CD4-positive, CD25-positive, alpha-beta regulatory T cell (primary cell): ENCODE results near the gene CABYR. TPM values are rescaled to one million over a fixed set of nuclear protein-coding genes. Genes with fewer than 3 reads are reported as not detected.

Source experiments
- ATAC-seq, 2 donors: fragments of 150-1000 bp; cut with Tn5 transposase; one replicate each; pipeline ENCODE4 v1.10.0; 2021; ENCODE audit warnings: low read depth in 2 of 2, moderate number of reproducible peaks in 2 of 2, moderate library complexity in 1 of 2
- DNase-seq, 3 donors: peaks; one replicate each; pipeline versions ENCODE4 v3.0.0 to v3.0.0-alpha.2; 2012 to 2022; ENCODE audit warnings: mixed read lengths in 1 of 3
- H3K27ac ChIP-seq: one replicate; pipeline ENCODE4 v1.7.0; 2013; ENCODE audit warnings: mild to moderate bottlenecking, low read length; ENCODE audit not compliant: insufficient read depth, poor library complexity, severe bottlenecking
- H3K27me3 ChIP-seq: one replicate; pipeline ENCODE4 v1.7.0; 2013; ENCODE audit warnings: low read length; ENCODE audit not compliant: control insufficient read depth, insufficient read depth
- H3K36me3 ChIP-seq: one replicate; pipeline ENCODE4 v1.7.0; 2013; ENCODE audit warnings: mild to moderate bottlenecking, low read length, moderate library complexity; ENCODE audit not compliant: control insufficient read depth, insufficient read depth
- H3K4me1 ChIP-seq: 2 replicates; pipeline ENCODE4 v1.7.0; 2013; ENCODE audit warnings: mild to moderate bottlenecking, low read length; ENCODE audit not compliant: insufficient read depth, control insufficient read depth, poor library complexity, severe bottlenecking
- H3K4me3 ChIP-seq: one replicate; pipeline ENCODE4 v1.7.0; 2013; ENCODE audit warnings: low read depth, mild to moderate bottlenecking, low read length, moderate library complexity
- H3K9me3 ChIP-seq, 2 experiments: 1 replicate in 1 of 2; 2 replicates in 1 of 2; pipeline ENCODE4 v1.7.0; 2013; ENCODE audit warnings: low read length in 2 of 2, mild to moderate bottlenecking in 1 of 2, moderate library complexity in 1 of 2; ENCODE audit not compliant: control insufficient read depth in 2 of 2
- H3K27ac Mint-ChIP-seq, 3 donors: one replicate each; pipeline ENCODE4 v1.8.0; 2020 to 2022; ENCODE audit warnings: mild to moderate bottlenecking in 3 of 3, mixed read lengths in 3 of 3, moderate library complexity in 2 of 3
- H3K27me3 Mint-ChIP-seq: one replicate; pipeline ENCODE4 v1.8.0; 2022; ENCODE audit warnings: mild to moderate bottlenecking, mixed read lengths
- H3K36me3 Mint-ChIP-seq: one replicate; pipeline ENCODE4 v1.8.0; 2020; ENCODE audit warnings: mixed read lengths
- H3K4me1 Mint-ChIP-seq, 4 donors: one replicate each; pipeline ENCODE4 v1.8.0; 2020 to 2022; ENCODE audit warnings: mixed read lengths in 4 of 4, mild to moderate bottlenecking in 1 of 4
- H3K4me3 Mint-ChIP-seq, 4 donors: one replicate each; pipeline ENCODE4 v1.8.0; 2020 to 2022; ENCODE audit warnings: mild to moderate bottlenecking in 4 of 4, mixed read lengths in 4 of 4, moderate library complexity in 3 of 4
- H3K9me3 Mint-ChIP-seq, 7 donors: one replicate each; pipeline ENCODE4 v1.8.0; 2020 to 2022; ENCODE audit warnings: mixed read lengths in 7 of 7, mild to moderate bottlenecking in 3 of 7, moderate library complexity in 2 of 7
- polyA plus RNA-seq, 4 donors: library from polyadenylated mRNA; unstranded; fragments of 300-500 nt; fragmentation: Illumina TruSeq; gene quantifications; one replicate each; pipeline ENCODE4 v1.2.3, GENCODE V29; 2021
- total RNA-seq: library from RNA; stranded (reverse); gene quantifications from one replicate; pipeline ENCODE4 v1.2.3, GENCODE V29; 2022

The CABYR gene
- total and polyA plus RNA-seq, 5 donors from 2014 or later = 0.19 to 1.2 (median 0.56) TPM; not detected in 2

DNA sequence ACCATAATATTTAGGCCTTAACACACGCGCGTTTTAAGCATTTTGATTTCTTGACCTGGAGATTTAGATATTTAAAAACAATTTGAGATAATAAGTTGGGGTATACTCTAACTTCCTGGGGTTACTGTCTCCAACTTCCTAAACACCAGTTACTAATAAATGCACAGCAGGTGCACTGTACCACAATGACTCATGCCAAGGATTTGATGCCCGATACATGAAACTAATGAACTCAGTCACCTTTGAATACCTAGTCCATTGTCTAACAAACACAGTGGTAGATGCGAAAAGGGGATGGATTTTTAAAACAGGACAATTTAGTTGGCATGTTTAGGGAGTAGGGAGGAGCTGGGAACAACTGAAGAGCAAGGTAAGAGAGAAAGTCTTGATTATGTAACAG is 21.2 kb downstream of the CABYR start:
- Histone ChIP-seq H3K27me3 (no peaks in the 10 kb centered on the region), H3K4me1 (no peaks in the 10 kb centered on the region), H3K27ac (no peak overlapping the region), H3K36me3 (no peaks in the 10 kb centered on the region), H3K4me3 (no peak overlapping the region), H3K9me3 (no peaks in the 10 kb centered on the region)
- DNase-seq = no peak
- Mint-ChIP-seq H3K36me3 (no peaks in the 10 kb centered on the region), H3K4me3 (no peak overlapping the region), H3K27me3 (no peaks in the 10 kb centered on the region), H3K4me1 (no peaks in the 10 kb centered on the region), H3K9me3 (no peaks in the 10 kb centered on the region), H3K27ac (peak overlapping the region in 1 of 3 donors; percentile 40)
- no peak for ATAC-seq

DNA sequence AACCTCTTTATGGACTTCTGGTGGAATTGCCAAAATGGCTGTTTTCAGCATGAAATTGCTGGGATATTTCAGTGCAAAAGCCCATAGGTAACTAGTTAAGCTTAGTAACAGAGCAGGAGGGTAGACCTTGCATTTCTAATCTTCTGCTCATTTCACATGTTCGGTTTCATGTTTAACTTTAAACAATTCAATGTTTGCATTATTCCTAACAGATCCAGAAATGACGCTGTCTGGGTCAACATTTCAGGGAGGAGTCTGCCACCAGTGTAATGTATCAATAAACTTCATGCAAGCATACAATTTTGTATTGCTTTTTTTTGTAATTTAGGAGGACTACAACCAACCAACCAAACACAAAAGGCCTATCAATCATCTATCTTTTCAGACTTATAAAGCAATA is 22.4 kb downstream of the CABYR start:
- Mint-ChIP-seq H3K9me3 (no peaks in the 10 kb centered on the region), H3K4me1 (no peaks in the 10 kb centered on the region), H3K36me3 (no peaks in the 10 kb centered on the region), H3K27me3 (peaks cover 1% of the 10 kb centered on the region), H3K4me3 (no peak overlapping the region), H3K27ac (no peak overlapping the region)
- Histone ChIP-seq H3K27me3 (no peaks in the 10 kb centered on the region), H3K36me3 (no peaks in the 10 kb centered on the region), H3K4me3 (no peak overlapping the region), H3K4me1 (no peaks in the 10 kb centered on the region), H3K27ac (no peak overlapping the region), H3K9me3 (no peaks in the 10 kb centered on the region)
- ATAC-seq (no peak), DNase-seq (no peak)

DNA sequence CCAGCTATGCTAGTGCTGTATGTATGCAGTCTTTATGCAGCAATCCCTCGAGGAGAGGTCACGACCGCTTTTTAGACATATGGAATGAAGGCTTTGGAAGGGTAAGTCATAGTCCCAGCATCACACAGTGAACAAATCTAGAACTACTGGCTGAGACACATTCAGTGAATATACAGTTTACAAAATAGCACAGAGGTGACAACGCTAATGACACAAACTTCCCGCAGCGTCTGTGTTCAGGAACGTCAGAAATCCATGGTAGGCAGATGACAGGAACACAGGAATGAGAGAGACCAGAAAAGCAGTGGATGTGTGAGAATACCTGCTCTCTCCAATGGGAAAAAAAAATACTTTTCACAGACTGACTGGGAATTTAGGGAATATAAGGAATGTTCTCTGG is 29.6 kb downstream of the CABYR start:
- DNase-seq (no peak), ATAC-seq (no peak)
- Histone ChIP-seq H3K27ac (no peak overlapping the region), H3K9me3 (no peaks in the 10 kb centered on the region), H3K36me3 (no peaks in the 10 kb centered on the region), H3K4me3 (no peak overlapping the region), H3K4me1 (no peaks in the 10 kb centered on the region), H3K27me3 (no peaks in the 10 kb centered on the region)
- Mint-ChIP-seq H3K27me3 (peaks cover 9% of the 10 kb centered on the region), H3K36me3 (no peaks in the 10 kb centered on the region), H3K9me3 (peaks cover 0 to 2% (median 0%) of the 10 kb centered on the region in 7 donors), H3K4me3 (no peak overlapping the region), H3K4me1 (no peaks in the 10 kb centered on the region), H3K27ac (no peak overlapping the region)

DNA sequence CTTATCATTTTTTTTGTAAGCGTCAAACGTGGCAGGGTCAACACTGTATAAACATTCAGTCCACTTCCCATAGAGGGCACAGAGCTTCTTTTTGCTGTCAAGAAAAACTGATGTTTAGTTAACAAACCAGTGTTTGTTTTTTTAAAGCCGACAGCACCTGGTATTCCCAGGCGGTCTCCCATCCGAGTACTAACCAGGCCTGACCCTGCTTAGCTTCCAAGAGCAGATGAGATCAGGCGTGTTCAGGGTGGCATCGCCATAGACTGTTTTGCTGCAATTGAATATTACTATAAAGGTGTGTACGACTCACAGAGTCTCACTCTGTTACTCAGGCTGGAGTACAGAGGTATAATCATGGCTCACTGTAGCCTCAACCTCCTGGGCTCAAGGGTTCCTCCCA is 31.5 kb downstream of the CABYR start:
- Mint-ChIP-seq H3K4me3 (no peak overlapping the region), H3K9me3 (peaks cover 0 to 2% (median 0%) of the 10 kb centered on the region in 7 donors), H3K36me3 (no peaks in the 10 kb centered on the region), H3K27ac (no peak overlapping the region), H3K4me1 (no peaks in the 10 kb centered on the region), H3K27me3 (peaks cover 14% of the 10 kb centered on the region)
- no peaks in the 10 kb centered on the region for H3K36me3 ChIP-seq
- H3K4me1 ChIP-seq = no peaks in the 10 kb centered on the region
- ATAC-seq (no peak), DNase-seq (no peak)
- H3K9me3 ChIP-seq = no peaks in the 10 kb centered on the region
- H3K4me3 ChIP-seq = no peak overlapping the region
- no peak overlapping the region for H3K27ac ChIP-seq
- peaks cover 2% of the 10 kb centered on the region for H3K27me3 ChIP-seq

DNA sequence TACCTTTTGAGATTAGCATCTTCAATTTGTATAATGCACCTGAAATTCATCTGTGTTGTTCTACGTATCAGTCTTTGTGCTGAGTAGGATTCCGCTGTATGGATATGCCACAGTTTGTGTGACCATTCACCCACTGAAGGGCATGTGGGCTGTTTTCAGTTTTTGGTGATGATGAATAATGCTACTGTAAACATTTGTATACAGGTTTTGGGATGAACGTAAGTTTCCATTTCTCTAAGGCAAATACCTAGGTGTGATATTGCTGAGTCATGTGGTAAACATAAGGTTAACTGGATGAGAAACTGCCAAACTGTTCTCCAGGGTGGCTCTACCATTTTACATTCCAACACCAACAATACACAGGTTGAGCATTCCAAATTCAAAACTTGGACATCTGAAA is 35.1 kb downstream of the CABYR start:
- no peak overlapping the region for H3K4me3 Mint-ChIP-seq
- no peaks in the 10 kb centered on the region for H3K9me3 ChIP-seq
- H3K36me3 ChIP-seq = no peaks in the 10 kb centered on the region
- no peak for ATAC-seq
- DNase-seq = no peak
- H3K27ac ChIP-seq = no peak overlapping the region
- peaks cover 19% of the 10 kb centered on the region for H3K27me3 Mint-ChIP-seq
- no peak overlapping the region for H3K27ac Mint-ChIP-seq
- no peaks in the 10 kb centered on the region for H3K4me1 ChIP-seq
- peaks cover 6% of the 10 kb centered on the region for H3K27me3 ChIP-seq
- peaks cover 0 to 3% (median 0%) of the 10 kb centered on the region in 4 donors for H3K4me1 Mint-ChIP-seq
- H3K36me3 Mint-ChIP-seq = no peaks in the 10 kb centered on the region
- H3K9me3 Mint-ChIP-seq = no peaks in the 10 kb centered on the region
- H3K4me3 ChIP-seq = no peak overlapping the region

DNA sequence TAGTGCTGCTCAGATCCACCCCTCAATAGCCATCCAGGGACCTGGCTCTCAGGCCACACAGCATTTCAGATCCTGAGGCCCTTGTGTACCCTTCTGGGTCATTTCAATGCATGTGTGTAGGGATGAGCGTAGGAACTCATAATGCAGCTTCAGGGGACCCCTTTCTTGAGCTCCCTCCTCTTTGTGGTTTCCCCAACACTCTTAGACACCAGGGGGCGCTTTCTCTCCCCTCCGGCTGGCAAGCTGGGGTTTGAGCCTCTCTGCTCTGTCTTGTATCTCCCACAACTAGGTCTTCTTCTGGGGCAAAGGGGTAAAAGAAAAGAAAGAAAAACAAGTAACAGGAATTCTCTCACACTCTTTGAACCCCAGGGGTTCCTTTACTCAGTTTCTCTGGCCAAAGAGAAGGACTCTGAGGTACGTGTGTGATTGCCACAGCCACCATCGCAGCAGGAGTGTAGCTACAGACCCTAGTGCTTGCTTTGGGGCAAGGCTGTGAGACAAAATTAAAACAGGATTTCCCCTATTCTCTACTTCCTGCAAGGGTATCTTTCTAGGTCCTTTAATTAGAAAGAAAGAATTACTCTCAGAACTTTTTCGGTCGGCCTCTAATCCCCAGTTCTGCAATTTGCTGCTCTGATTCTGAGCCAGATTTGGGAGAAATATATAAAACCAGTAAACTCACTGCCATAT is 38.0 kb downstream of the CABYR start:
- peak; percentile 8 to 57 (median 15) for DNase-seq
- Histone ChIP-seq H3K27me3 (peaks cover 6% of the 10 kb centered on the region), H3K4me1 (no peaks in the 10 kb centered on the region), H3K27ac (no peak overlapping the region), H3K4me3 (no peak overlapping the region), H3K9me3 (no peaks in the 10 kb centered on the region), H3K36me3 (no peaks in the 10 kb centered on the region)
- peaks cover 18% of the 10 kb centered on the region for H3K27me3 Mint-ChIP-seq
- peak overlapping the region in 1 of 4 donors; percentile 34 for H3K4me3 Mint-ChIP-seq
- peaks cover 0 to 3% (median 0%) of the 10 kb centered on the region in 4 donors for H3K4me1 Mint-ChIP-seq
- no peaks in the 10 kb centered on the region for H3K9me3 Mint-ChIP-seq
- no peaks in the 10 kb centered on the region for H3K36me3 Mint-ChIP-seq
- H3K27ac Mint-ChIP-seq = no peak overlapping the region
- ATAC-seq = peak in 1 of 2 donors; percentile 28

DNA sequence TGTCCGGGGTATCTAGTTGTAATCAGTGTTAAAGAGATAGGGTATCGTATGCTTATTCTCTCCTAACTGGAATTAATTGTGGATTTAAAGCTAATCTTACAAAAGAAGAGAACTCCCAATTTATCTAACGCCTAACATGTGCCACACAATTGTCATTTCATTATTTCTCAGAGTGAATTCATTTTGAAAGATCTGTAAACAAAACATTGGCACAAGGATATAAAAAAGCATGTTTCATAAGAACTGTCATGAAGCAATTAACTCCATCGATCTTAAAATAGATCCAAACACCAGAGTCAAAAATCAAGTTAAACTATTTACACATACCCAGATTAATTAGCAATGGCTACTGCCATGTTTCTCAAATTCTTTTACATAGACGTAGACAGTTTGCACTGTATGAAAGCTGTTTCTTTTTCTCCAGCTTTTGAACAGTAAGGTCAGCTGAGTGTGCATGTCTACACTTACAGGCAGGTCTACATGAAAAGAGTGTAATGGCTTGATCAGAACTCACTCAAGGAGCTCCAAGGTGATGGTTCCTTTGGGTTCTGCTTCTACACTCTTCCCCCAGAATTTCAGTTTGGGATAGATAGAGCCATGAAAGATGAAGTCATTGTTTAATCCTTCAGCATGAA is 38.8 kb downstream of the CABYR start:
- Mint-ChIP-seq H3K4me3 (no peak overlapping the region), H3K9me3 (no peaks in the 10 kb centered on the region), H3K36me3 (no peaks in the 10 kb centered on the region), H3K27ac (no peak overlapping the region), H3K4me1 (peaks cover 0 to 3% (median 0%) of the 10 kb centered on the region in 4 donors), H3K27me3 (peaks cover 18% of the 10 kb centered on the region)
- Histone ChIP-seq H3K36me3 (no peaks in the 10 kb centered on the region), H3K27me3 (peaks cover 6% of the 10 kb centered on the region), H3K27ac (no peak overlapping the region), H3K4me3 (no peak overlapping the region), H3K4me1 (no peaks in the 10 kb centered on the region), H3K9me3 (no peaks in the 10 kb centered on the region)
- DNase-seq = no peak
- no peak for ATAC-seq

DNA sequence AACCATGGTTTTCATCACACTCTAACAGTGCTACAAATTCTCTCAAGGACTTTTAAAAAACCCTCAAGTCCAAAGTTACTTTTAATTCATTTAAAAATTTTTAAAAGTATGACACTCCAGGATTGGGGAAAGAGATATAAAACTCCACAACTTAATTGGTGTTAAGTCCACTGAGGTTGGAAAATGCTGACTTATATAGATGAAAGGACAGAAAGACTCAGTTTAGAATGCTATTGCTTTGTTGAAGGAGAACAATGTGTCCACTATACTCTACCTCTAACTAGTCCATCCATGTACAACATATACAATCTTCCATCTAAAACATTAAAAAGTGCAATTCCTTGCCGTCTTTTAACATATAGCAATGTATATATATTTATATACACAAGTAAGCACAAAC is 41.2 kb downstream of the CABYR start:
- H3K36me3 ChIP-seq = no peaks in the 10 kb centered on the region
- H3K4me1 Mint-ChIP-seq = peaks cover 0 to 3% (median 0%) of the 10 kb centered on the region in 4 donors
- H3K27ac Mint-ChIP-seq = no peak overlapping the region
- peaks cover 7% of the 10 kb centered on the region for H3K27me3 ChIP-seq
- H3K9me3 Mint-ChIP-seq = peaks cover 0 to 2% (median 0%) of the 10 kb centered on the region in 7 donors
- DNase-seq (no peak), ATAC-seq (no peak)
- no peak overlapping the region for H3K27ac ChIP-seq
- no peak overlapping the region for H3K4me3 ChIP-seq
- H3K36me3 Mint-ChIP-seq = no peaks in the 10 kb centered on the region
- H3K27me3 Mint-ChIP-seq = peaks cover 13% of the 10 kb centered on the region
- no peaks in the 10 kb centered on the region for H3K9me3 ChIP-seq
- H3K4me3 Mint-ChIP-seq = no peak overlapping the region
- H3K4me1 ChIP-seq = no peaks in the 10 kb centered on the region
